ENCODE data around the gene NEGR1.
A peak's percentile ranks its signal among the peaks of the same experiment; 100 is the strongest.

NEGR1 gene

DNA sequence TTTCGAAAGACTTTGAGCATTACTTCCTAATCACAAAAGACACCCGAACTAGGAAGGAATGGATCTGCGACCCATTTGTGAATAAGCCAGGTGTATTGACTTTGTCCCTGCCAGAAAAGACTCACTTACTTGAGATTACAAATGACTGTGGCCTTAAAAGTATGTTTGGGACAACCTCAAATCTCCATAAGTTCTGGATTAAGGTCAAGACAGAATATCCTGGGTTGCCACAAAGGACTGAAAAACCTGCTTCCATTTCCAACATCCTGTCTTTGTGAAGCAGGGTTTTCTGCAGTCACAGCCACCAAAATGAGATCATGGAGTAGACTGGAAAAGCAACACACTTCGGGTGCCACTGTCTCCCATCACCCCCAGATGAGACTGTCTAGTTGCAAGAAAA lies 664.1 kb downstream of the NEGR1 start:
- no peaks in the 10 kb centered on the region for H3K36me3 ChIP-seq (ENCODE audit: control insufficient read depth, insufficient read depth, low read length)
- H3K4me3 ChIP-seq (replicated peaks; ENCODE audit: low read depth, low read length): no peak overlapping the region
- TF ChIP-seq, protein P1, sequence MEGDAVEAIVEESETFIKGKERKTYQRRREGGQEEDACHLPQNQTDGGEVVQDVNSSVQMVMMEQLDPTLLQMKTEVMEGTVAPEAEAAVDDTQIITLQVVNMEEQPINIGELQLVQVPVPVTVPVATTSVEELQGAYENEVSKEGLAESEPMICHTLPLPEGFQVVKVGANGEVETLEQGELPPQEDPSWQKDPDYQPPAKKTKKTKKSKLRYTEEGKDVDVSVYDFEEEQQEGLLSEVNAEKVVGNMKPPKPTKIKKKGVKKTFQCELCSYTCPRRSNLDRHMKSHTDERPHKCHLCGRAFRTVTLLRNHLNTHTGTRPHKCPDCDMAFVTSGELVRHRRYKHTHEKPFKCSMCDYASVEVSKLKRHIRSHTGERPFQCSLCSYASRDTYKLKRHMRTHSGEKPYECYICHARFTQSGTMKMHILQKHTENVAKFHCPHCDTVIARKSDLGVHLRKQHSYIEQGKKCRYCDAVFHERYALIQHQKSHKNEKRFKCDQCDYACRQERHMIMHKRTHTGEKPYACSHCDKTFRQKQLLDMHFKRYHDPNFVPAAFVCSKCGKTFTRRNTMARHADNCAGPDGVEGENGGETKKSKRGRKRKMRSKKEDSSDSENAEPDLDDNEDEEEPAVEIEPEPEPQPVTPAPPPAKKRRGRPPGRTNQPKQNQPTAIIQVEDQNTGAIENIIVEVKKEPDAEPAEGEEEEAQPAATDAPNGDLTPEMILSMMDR (IDR thresholded peaks at IDR 0.05; ENCODE audit: insufficient read depth, low read length, poor library complexity, severe bottlenecking): no peak
- no peaks in the 10 kb centered on the region for H3K27me3 ChIP-seq (replicated peaks; ENCODE audit: control insufficient read depth, insufficient read depth, low read length)
- no peak for DNase-seq (ENCODE audit: extremely low read depth, insufficient read length)

- Histone ChIP-seq H3K27me3 (replicated peaks; ENCODE audit: control insufficient read depth, insufficient read depth, low read length) (no peaks in the 10 kb centered on the region), H3K4me3 (replicated peaks; ENCODE audit: low read depth, low read length) (no peak overlapping the region), H3K36me3 (ENCODE audit: control insufficient read depth, insufficient read depth, low read length) (no peaks in the 10 kb centered on the region)
- DNase-seq (ENCODE audit: extremely low read depth, insufficient read length): no peak
- TF ChIP-seq, protein P1 (IDR thresholded peaks at IDR 0.05; ENCODE audit: insufficient read depth, low read length, poor library complexity, severe bottlenecking): no peak
These were observed 671.9 kb downstream of the NEGR1 start for GRCh38 chr1:71610476-71610875.

DNA sequence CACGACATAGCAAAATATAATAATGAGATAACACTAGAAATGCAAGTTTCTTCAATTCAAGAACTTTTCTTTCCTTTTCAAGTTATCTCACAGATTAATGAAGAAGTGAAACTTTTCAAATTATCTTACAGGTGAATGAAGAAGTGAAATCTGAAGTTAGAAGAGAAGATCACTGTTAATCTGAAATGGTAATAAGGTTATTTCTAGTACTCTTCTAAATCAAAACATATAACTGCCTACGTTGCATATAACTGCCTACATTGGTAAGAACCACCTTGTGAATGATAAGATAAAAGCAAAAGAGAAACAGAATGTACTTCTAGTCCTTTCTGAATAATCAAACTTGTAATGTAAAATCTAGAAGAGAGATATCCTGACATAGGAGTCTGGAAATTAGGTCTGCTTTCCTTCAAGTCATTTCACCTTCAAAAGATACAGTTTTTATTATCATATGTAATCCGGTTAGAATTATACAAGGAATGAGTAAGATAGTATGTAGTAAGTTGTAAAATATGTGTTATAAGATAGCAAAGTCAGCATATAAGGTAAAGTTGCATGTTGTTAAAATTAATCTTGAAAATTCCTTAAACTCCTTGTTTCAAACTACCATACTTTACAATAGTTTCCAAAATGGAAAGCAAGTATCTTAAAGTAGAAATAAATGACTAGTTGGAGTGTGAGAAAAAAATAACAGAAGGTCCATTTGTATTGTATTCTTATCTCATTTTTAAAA lies 679.1 kb downstream of the NEGR1 start:
- H3K4me3 ChIP-seq (replicated peaks; ENCODE audit: low read depth, low read length): no peak overlapping the region
- TF ChIP-seq, protein P1 (IDR thresholded peaks at IDR 0.05; ENCODE audit: insufficient read depth, low read length, poor library complexity, severe bottlenecking): no peak
- no peak for DNase-seq (ENCODE audit: extremely low read depth, insufficient read length)
- H3K36me3 ChIP-seq (ENCODE audit: control insufficient read depth, insufficient read depth, low read length): no peaks in the 10 kb centered on the region
- H3K27me3 ChIP-seq (replicated peaks; ENCODE audit: control insufficient read depth, insufficient read depth, low read length): no peaks in the 10 kb centered on the region

GRCh38 chr1:71600023-71600422 lies 682.3 kb downstream of the NEGR1 start:
- H3K27me3 ChIP-seq (replicated peaks; ENCODE audit: control insufficient read depth, insufficient read depth, low read length): no peaks in the 10 kb centered on the region
- no peaks in the 10 kb centered on the region for H3K36me3 ChIP-seq (ENCODE audit: control insufficient read depth, insufficient read depth, low read length)
- TF ChIP-seq, protein P1 (IDR thresholded peaks at IDR 0.05; ENCODE audit: insufficient read depth, low read length, poor library complexity, severe bottlenecking): no peak
- no peak overlapping the region for H3K4me3 ChIP-seq (replicated peaks; ENCODE audit: low read depth, low read length)
- DNase-seq (ENCODE audit: extremely low read depth, insufficient read length): no peak

DNA sequence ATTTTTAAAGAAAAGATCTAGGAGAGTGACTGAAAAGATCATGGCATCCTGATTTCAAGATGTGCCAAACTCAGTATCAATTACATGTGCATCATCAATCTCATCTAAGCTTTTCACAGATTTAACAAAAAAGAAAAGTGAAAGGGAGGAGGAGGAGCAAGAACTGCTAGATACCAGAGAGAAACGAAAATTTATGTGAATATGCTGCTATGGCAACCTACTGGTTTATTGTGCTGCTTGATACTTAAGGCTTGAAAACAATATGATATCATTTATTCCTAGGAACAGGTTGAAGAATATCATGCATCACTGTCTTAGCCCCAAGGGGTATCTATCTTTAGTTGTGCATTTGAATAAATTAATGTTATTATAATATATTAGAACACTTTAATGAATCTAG lies 683.0 kb downstream of the NEGR1 start:
- no peaks in the 10 kb centered on the region for H3K36me3 ChIP-seq (ENCODE audit: control insufficient read depth, insufficient read depth, low read length)
- no peak for DNase-seq (ENCODE audit: extremely low read depth, insufficient read length)
- H3K4me3 ChIP-seq (replicated peaks; ENCODE audit: low read depth, low read length): no peak overlapping the region
- TF ChIP-seq, protein P1 (IDR thresholded peaks at IDR 0.05; ENCODE audit: insufficient read depth, low read length, poor library complexity, severe bottlenecking): no peak
- no peaks in the 10 kb centered on the region for H3K27me3 ChIP-seq (replicated peaks; ENCODE audit: control insufficient read depth, insufficient read depth, low read length)

GRCh38 chr1:71593523-71593922 lies 688.8 kb downstream of the NEGR1 start:
- no peak for DNase-seq (ENCODE audit: extremely low read depth, insufficient read length)
- no peak overlapping the region for H3K4me3 ChIP-seq (replicated peaks; ENCODE audit: low read depth, low read length)
- TF ChIP-seq, protein P1 (IDR thresholded peaks at IDR 0.05; ENCODE audit: insufficient read depth, low read length, poor library complexity, severe bottlenecking): peak; percentile 26
- H3K27me3 ChIP-seq (replicated peaks; ENCODE audit: control insufficient read depth, insufficient read depth, low read length): no peaks in the 10 kb centered on the region
- no peaks in the 10 kb centered on the region for H3K36me3 ChIP-seq (ENCODE audit: control insufficient read depth, insufficient read depth, low read length)
